H1 (cell line): ENCODE results near the gene CCDC38. TPM values are rescaled to one million over a fixed set of nuclear protein-coding genes. Genes with fewer than 3 reads are reported as not detected.

Source experiments
- CTCF ChIA-PET: fragments of 300-600 bp; sonication (Branson Sonifier 250); formaldehyde crosslinking; loops from one replicate; lab custom pipeline; 2021; ENCODE audit not compliant: partially characterized antibody; lab: Charles Lee
- POLR2A ChIA-PET: fragments of 300-600 bp; sonication (Branson Sonifier 250); formaldehyde crosslinking; loops from one replicate; lab custom pipeline; 2021; ENCODE audit warnings: inconsistent platforms; ENCODE audit not compliant: partially characterized antibody; lab: Charles Lee
- DNase-seq, 2 experiments: peaks; one replicate each; pipeline versions ENCODE4 v3.0.0 to v3.0.0-alpha.2; 2010 to 2022; ENCODE audit warnings: low spot score in 2 of 2, low read depth in 1 of 2, mixed read lengths in 1 of 2
- FAIRE-seq: peaks from 2 replicates; lab custom pipeline; 2011; peaks lifted over from hg19 to GRCh38; lab: Jason Lieb, UNC
- H2AFZ ChIP-seq: 2 replicates; pipeline ENCODE4 v1.8.1; 2012; ENCODE audit warnings: low read length, inconsistent platforms
- H2AK5ac ChIP-seq: 2 replicates; pipeline ENCODE4 v1.6.1; 2013; ENCODE audit warnings: low read depth, low read length
- H2BK120ac ChIP-seq: replicated peaks from 2 replicates; pipeline ENCODE3; 2013; ENCODE audit warnings: low read depth, low read length, inconsistent platforms
- H2BK12ac ChIP-seq: 2 replicates; pipeline ENCODE4 v1.6.1; 2013; ENCODE audit warnings: low read depth, low read length
- H2BK15ac ChIP-seq: 2 replicates; pipeline ENCODE4 v1.6.1; 2013; ENCODE audit warnings: low read length
- H2BK20ac ChIP-seq: 2 replicates; pipeline ENCODE4 v1.6.1; 2013; ENCODE audit warnings: low read length
- H2BK5ac ChIP-seq: 2 replicates; pipeline ENCODE4 v1.6.1; 2013; ENCODE audit warnings: low read depth, low read length
- H3K14ac ChIP-seq: 2 replicates; pipeline ENCODE4 v1.6.1; 2013; ENCODE audit warnings: inconsistent platforms; ENCODE audit not compliant: insufficient read length
- H3K18ac ChIP-seq: 2 replicates; pipeline ENCODE4 v1.6.1; 2013; ENCODE audit warnings: low read length; ENCODE audit errors: extremely low read depth
- H3K23ac ChIP-seq: 2 replicates; pipeline ENCODE4 v1.6.1; 2013; ENCODE audit warnings: inconsistent platforms; ENCODE audit not compliant: insufficient read length
- H3K23me2 ChIP-seq: 2 replicates; pipeline ENCODE4 v1.6.1; 2013; ENCODE audit warnings: low read depth, low read length
- H3K27ac ChIP-seq: 2 replicates; pipeline ENCODE4 v1.6.1; 2011; ENCODE audit warnings: low read depth, low read length, inconsistent platforms
- H3K27me3 ChIP-seq, 4 experiments: replicated peaks in 1 of 4; 1 replicate in 1 of 4; 2 replicates in 3 of 4; pipeline versions ENCODE4 v1.6.1 to v1.8.1; 2011 to 2013; ENCODE audit warnings: low read length in 3 of 4, mild to moderate bottlenecking in 3 of 4, inconsistent platforms in 2 of 4, mixed read lengths in 2 of 4, moderate library complexity in 1 of 4; ENCODE audit not compliant: control insufficient read depth in 3 of 4, insufficient read depth in 3 of 4; ENCODE audit errors: extremely low read depth in 1 of 4
- H3K36me3 ChIP-seq, 4 experiments: 2 replicates each; pipeline versions ENCODE4 v1.6.1 to v1.8.1; 2011 to 2013; ENCODE audit warnings: mild to moderate bottlenecking in 4 of 4, low read length in 3 of 4, moderate library complexity in 2 of 4, control low read depth in 1 of 4, inconsistent platforms in 1 of 4; ENCODE audit not compliant: insufficient read depth in 4 of 4, control insufficient read depth in 2 of 4
- H3K4ac ChIP-seq: replicated peaks from 2 replicates; pipeline ENCODE3; 2013; ENCODE audit warnings: low read length, low read depth, mixed read lengths, inconsistent platforms; ENCODE audit not compliant: insufficient read length
- H3K4me1 ChIP-seq, 4 experiments: replicated peaks in 1 of 4; 1 replicate in 1 of 4; 2 replicates in 3 of 4; pipeline versions ENCODE4 v1.6.1 to v1.8.1; 2011 to 2013; ENCODE audit warnings: low read length in 3 of 4, inconsistent platforms in 2 of 4, mixed read lengths in 1 of 4; ENCODE audit not compliant: insufficient read depth in 4 of 4, control insufficient read depth in 3 of 4
- H3K4me2 ChIP-seq, 2 experiments: 2 replicates each; pipeline versions ENCODE4 v1.6.1 to v1.8.1; 2011 to 2013; ENCODE audit warnings: low read depth in 2 of 2, low read length in 2 of 2, control low read depth in 1 of 2, inconsistent platforms in 1 of 2, mild to moderate bottlenecking in 1 of 2; ENCODE audit not compliant: insufficient read depth in 1 of 2
- H3K4me3 ChIP-seq, 4 experiments: fragments of 200-600, 300-600 bp in 1 of 4; sonication (generic), shearing (Covaris generic), sonication (Bioruptor Twin) in 1 of 4; 2 replicates each; pipeline versions ENCODE4 v1.5.1 to v1.8.1; 2011 to 2016; ENCODE audit warnings: low read length in 4 of 4, low read depth in 3 of 4, control low read depth in 2 of 4, inconsistent platforms in 2 of 4, mild to moderate bottlenecking in 2 of 4, mixed read lengths in 1 of 4, moderate library complexity in 1 of 4; ENCODE audit not compliant: insufficient read depth in 2 of 4; ENCODE audit errors: extremely low read depth in 1 of 4
- H3K56ac ChIP-seq: replicated peaks from 2 replicates; pipeline ENCODE3; 2013; ENCODE audit warnings: low read depth, mild to moderate bottlenecking, mixed read lengths, low read length, inconsistent platforms; ENCODE audit not compliant: insufficient read length
- H3K79me1 ChIP-seq: 2 replicates; pipeline ENCODE4 v1.6.1; 2013; ENCODE audit warnings: low read depth, low read length, control low read depth
- H3K79me2 ChIP-seq, 2 experiments: 2 replicates each; pipeline versions ENCODE4 v1.6.1 to v1.8.1; 2012 to 2013; ENCODE audit warnings: low read length in 2 of 2, mild to moderate bottlenecking in 2 of 2, inconsistent platforms in 1 of 2; ENCODE audit not compliant: insufficient read depth in 2 of 2, control insufficient read depth in 1 of 2
- H3K9ac ChIP-seq, 4 experiments: replicated peaks in 1 of 4; 1 replicate in 1 of 4; 2 replicates in 3 of 4; pipeline versions ENCODE4 v1.6.1 to v1.8.1; 2011 to 2013; ENCODE audit warnings: low read depth in 3 of 4, low read length in 3 of 4, control low read depth in 2 of 4, mild to moderate bottlenecking in 2 of 4, moderate library complexity in 2 of 4, inconsistent platforms in 1 of 4; ENCODE audit errors: extremely low read depth in 1 of 4
- H3K9me3 ChIP-seq, 2 experiments: 2 replicates each; pipeline versions ENCODE4 v1.6.1 to v1.8.1; 2012 to 2013; ENCODE audit warnings: mild to moderate bottlenecking in 2 of 2, moderate library complexity in 2 of 2, control low read depth in 1 of 2, inconsistent platforms in 1 of 2, low read depth in 1 of 2, low read length in 1 of 2, mixed read lengths in 1 of 2; ENCODE audit not compliant: insufficient read depth in 2 of 2
- H4K20me1 ChIP-seq, 2 experiments: replicated peaks in 1 of 2; 2 replicates each; pipeline versions ENCODE3 to v1.8.1; 2011 to 2013; ENCODE audit warnings: inconsistent platforms in 2 of 2, low read length in 2 of 2, mild to moderate bottlenecking in 1 of 2; ENCODE audit not compliant: insufficient read depth in 2 of 2, control insufficient read depth in 1 of 2
- H4K5ac ChIP-seq: 2 replicates; pipeline ENCODE4 v1.6.1; 2013; ENCODE audit warnings: low read length, low read depth, mixed read lengths, inconsistent platforms; ENCODE audit not compliant: insufficient read length
- H4K8ac ChIP-seq: 2 replicates; pipeline ENCODE4 v1.8.0; 2013; ENCODE audit warnings: mild to moderate bottlenecking, moderate library complexity, low read length, inconsistent platforms; ENCODE audit not compliant: insufficient read depth; ENCODE audit errors: extremely low read depth
- H4K91ac ChIP-seq: replicated peaks from 2 replicates; pipeline ENCODE3; 2013; ENCODE audit warnings: low read length, mixed read lengths, inconsistent platforms; ENCODE audit not compliant: insufficient read length
- RAD21 ChIP-seq, 2 experiments: IDR thresholded peaks in 1 of 2; conservative IDR thresholded peaks in 1 of 2; 2 replicates each; pipeline ENCODE4 v1.6.1; 2011; ENCODE audit warnings: low read depth in 2 of 2, low read length in 2 of 2, improper control_type of control experiment in 1 of 2, inconsistent platforms in 1 of 2, mild to moderate bottlenecking in 1 of 2, moderate library complexity in 1 of 2
- RXRA ChIP-seq: IDR thresholded peaks from 2 replicates; pipeline ENCODE4 v1.6.1; 2011; ENCODE audit warnings: low read depth, mild to moderate bottlenecking, low read length, moderate library complexity; ENCODE audit not compliant: insufficient read depth
- TEAD4 ChIP-seq: IDR thresholded peaks from 2 replicates; pipeline ENCODE4 v1.6.1; 2012; ENCODE audit warnings: low read depth, low read length, inconsistent platforms, mixed read lengths
- WGBS, 2 experiments: shearing (Covaris generic) in 1 of 2; methylation state at CpG; one replicate each; pipeline versions ENCODE4 v1.1.6 to v1.1.7; 2013 to 2015; ENCODE audit warnings: low lambda C conversion rate in 2 of 2, mixed read lengths in 2 of 2, inconsistent platforms in 1 of 2, low coverage in 1 of 2, missing lambda C conversion rate in 1 of 2; ENCODE audit not compliant: insufficient replicate concordance in 2 of 2, insufficient coverage in 1 of 2, insufficient read length in 1 of 2; ENCODE audit errors: extremely low coverage in 1 of 2, missing lambda C conversion rate in 1 of 2; 5-methylcytosine and 5-hydroxymethylcytosine counted together
- polyA plus RNA-seq, 7 experiments: library from polyadenylated mRNA; depleted of rRNA in 3 of 7; stranded (reverse) in 5 of 7; unstranded in 2 of 7; fragments of >200 nt in 5 of 7; fragments of 200-250 nt in 2 of 7; gene quantifications; 1 replicate in 5 of 7; 2 replicates in 1 of 7; 4 replicates in 1 of 7; pipeline versions ENCODE4 v1.2.1 to v1.2.3, GENCODE V29; 2011 to 2013; ENCODE audit warnings: missing spikeins in 2 of 7, mixed read lengths in 2 of 7
- total RNA-seq: library from RNA; stranded (reverse); fragmentation: NEBNext Ultra II Directional; extraction: Animal tissue kit (Norgen Biotek cat#: 25700); gene quantifications from 2 replicates; pipeline ENCODE4 v1.2.1, GENCODE V29; 2021
- TF ChIP-seq, protein P1 (sequence below), 3 experiments: IDR thresholded peaks; 1 replicate in 2 of 3; 2 replicates in 1 of 3; pipeline versions ENCODE4 v1.5.1 to v1.6.1; 2011; ENCODE audit warnings: low read length in 3 of 3, mild to moderate bottlenecking in 3 of 3, inconsistent platforms in 2 of 3, low read depth in 1 of 3, moderate library complexity in 1 of 3; ENCODE audit not compliant: insufficient read depth in 1 of 3; ENCODE audit errors: control extremely low read depth in 1 of 3

Gene CCDC38
- total and polyA plus RNA-seq, 2 of the 8 experiments (the other 6 are each of a cell fraction or from before 2014, with no cell fraction given), result not detected

- WGBS, 2 experiments, result 81% methylated on average over 7 of the region's 7 CpGs; no CpG with 5 or more reads in 1 of the 2 experiments
- H2BK5ac ChIP-seq, result no peak overlapping the region
- CTCF ChIA-PET, result interaction anchor here (0.7 to 17.8 kb wide), 13 partner anchors 10 to 561 kb away, joined by 3 to 149 read pairs (median 4); partner anchors contain the start of genes AMDHD1, CCDC38 and HAL
Measured at GRCh38 chr12:95955549-95956159, 13.2 kb upstream of the CCDC38 start.

More at GRCh38 chr12:95955549-95956159, 13.2 kb upstream of the CCDC38 start:
- DNase-seq, result no peak
- POLR2A ChIA-PET, result interaction anchor here (2.2 to 2.3 kb wide), 2 partner anchors 12 to 13 kb away, joined by 6 to 8 read pairs; partner anchors contain the start of genes AMDHD1 and CCDC38
- H3K79me1 ChIP-seq, result no peaks in the 10 kb centered on the region
- no peak overlapping the region for H4K91ac ChIP-seq
- H3K4ac ChIP-seq, result no peak overlapping the region
- no peaks in the 10 kb centered on the region for H3K27me3 ChIP-seq
- TF ChIP-seq, protein P1, sequence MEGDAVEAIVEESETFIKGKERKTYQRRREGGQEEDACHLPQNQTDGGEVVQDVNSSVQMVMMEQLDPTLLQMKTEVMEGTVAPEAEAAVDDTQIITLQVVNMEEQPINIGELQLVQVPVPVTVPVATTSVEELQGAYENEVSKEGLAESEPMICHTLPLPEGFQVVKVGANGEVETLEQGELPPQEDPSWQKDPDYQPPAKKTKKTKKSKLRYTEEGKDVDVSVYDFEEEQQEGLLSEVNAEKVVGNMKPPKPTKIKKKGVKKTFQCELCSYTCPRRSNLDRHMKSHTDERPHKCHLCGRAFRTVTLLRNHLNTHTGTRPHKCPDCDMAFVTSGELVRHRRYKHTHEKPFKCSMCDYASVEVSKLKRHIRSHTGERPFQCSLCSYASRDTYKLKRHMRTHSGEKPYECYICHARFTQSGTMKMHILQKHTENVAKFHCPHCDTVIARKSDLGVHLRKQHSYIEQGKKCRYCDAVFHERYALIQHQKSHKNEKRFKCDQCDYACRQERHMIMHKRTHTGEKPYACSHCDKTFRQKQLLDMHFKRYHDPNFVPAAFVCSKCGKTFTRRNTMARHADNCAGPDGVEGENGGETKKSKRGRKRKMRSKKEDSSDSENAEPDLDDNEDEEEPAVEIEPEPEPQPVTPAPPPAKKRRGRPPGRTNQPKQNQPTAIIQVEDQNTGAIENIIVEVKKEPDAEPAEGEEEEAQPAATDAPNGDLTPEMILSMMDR (IDR thresholded peaks at IDR 0.05; ENCODE audit: control extremely low read depth in 1 of 3, insufficient read depth in 1 of 3, low read depth in 1 of 3, low read length in 3 of 3), result 0 out of 4 replicates have a peak, but pooled peaks of 1 of the 3 experiments have one; percentile 1
- TF ChIP-seq TEAD4 (no peak), RAD21 (IDR thresholded peaks at IDR 0.05 in 1 of 2, conservative IDR thresholded peaks at IDR 0.05 in 1 of 2; ENCODE audit: low read depth in 2 of 2, low read length in 2 of 2) (peak in 1 of 2 experiments; percentile 13; a peak in 1 of 4 replicates), RXRA (no peak)
- TF ChIP-seq, all 59 proteins: peak for 2
- H3K27ac ChIP-seq, result no peak overlapping the region
- H3K23me2 ChIP-seq, result no peaks in the 10 kb centered on the region
- H2BK120ac ChIP-seq, result no peak overlapping the region
- no peak overlapping the region for H2AK5ac ChIP-seq
- H3K36me3 ChIP-seq, result no peaks in the 10 kb centered on the region
- no peak overlapping the region for H3K9ac ChIP-seq
- no peak overlapping the region for H3K18ac ChIP-seq
- no peak overlapping the region for H4K5ac ChIP-seq
- H2BK12ac ChIP-seq, result no peak overlapping the region
- FAIRE-seq, result no peak
- H3K23ac ChIP-seq, result no peak overlapping the region
- no peak overlapping the region for H2AFZ ChIP-seq
- H3K4me3 ChIP-seq, result no peak overlapping the region
- H4K20me1 ChIP-seq, result no peaks in the 10 kb centered on the region
- H3K14ac ChIP-seq, result no peak overlapping the region
- no peak overlapping the region for H3K4me2 ChIP-seq
- no peak overlapping the region for H3K56ac ChIP-seq
- H4K8ac ChIP-seq, result no peak overlapping the region
- H3K4me1 ChIP-seq, result peaks cover 2 to 5% (median 2%) of the 10 kb centered on the region in 4 experiments; a peak in 4 of 7 replicates
- no peak overlapping the region for H2BK20ac ChIP-seq
- no peaks in the 10 kb centered on the region for H3K79me2 ChIP-seq
- no peaks in the 10 kb centered on the region for H3K9me3 ChIP-seq
- no peak overlapping the region for H2BK15ac ChIP-seq
